Neural progenitor cell (in vitro differentiated cells): Measurements from ENCODE around the gene DROSHA.

Source experiments
- EZH2 ChIP-seq: fragments of 200-600 bp; sonication (generic); IDR thresholded peaks from 2 replicates; pipeline ENCODE4 v1.6.1; 2017; ENCODE audit warnings: antibody characterized with exemption, mild to moderate bottlenecking, moderate library complexity
- EZH2phosphoT487 ChIP-seq: fragments of 200-600 bp; sonication (generic); IDR thresholded peaks from 2 replicates; pipeline ENCODE4 v1.6.1; 2017; ENCODE audit warnings: antibody characterized with exemption
- TF ChIP-seq, protein P1 (sequence below): fragments of 200-600 bp; sonication (generic); IDR thresholded peaks from 2 replicates; pipeline ENCODE4 v1.5.1; 2017; ENCODE audit warnings: antibody characterized with exemption, mild to moderate bottlenecking

DNA sequence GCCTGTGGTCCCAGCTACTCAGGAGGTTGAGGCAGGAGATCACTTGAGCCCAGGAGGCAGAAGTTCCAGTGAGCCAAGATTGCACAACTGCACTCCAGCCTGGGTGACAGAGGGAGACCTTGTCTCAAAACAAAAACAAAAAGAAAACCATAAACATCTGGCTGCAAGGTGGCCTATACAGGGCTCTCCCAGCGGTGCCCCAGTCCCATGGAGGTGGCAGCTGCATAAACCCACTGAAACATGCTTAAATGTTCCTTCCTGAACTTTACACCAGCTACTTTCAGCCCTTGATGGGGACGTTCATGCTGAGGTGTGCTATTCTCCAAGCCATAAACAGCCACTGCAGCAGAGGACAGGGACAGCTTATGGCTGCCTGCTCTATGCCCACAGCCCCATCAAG is 35.6 kb downstream of the DROSHA start:
- TF ChIP-seq, protein P1, sequence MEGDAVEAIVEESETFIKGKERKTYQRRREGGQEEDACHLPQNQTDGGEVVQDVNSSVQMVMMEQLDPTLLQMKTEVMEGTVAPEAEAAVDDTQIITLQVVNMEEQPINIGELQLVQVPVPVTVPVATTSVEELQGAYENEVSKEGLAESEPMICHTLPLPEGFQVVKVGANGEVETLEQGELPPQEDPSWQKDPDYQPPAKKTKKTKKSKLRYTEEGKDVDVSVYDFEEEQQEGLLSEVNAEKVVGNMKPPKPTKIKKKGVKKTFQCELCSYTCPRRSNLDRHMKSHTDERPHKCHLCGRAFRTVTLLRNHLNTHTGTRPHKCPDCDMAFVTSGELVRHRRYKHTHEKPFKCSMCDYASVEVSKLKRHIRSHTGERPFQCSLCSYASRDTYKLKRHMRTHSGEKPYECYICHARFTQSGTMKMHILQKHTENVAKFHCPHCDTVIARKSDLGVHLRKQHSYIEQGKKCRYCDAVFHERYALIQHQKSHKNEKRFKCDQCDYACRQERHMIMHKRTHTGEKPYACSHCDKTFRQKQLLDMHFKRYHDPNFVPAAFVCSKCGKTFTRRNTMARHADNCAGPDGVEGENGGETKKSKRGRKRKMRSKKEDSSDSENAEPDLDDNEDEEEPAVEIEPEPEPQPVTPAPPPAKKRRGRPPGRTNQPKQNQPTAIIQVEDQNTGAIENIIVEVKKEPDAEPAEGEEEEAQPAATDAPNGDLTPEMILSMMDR, result no peak
- no peak for TF ChIP-seq EZH2
- no peak for TF ChIP-seq EZH2phosphoT487
